GM12801 (cell line): ENCODE data around the gene PLCH1.

ENCODE experiments used
- TF ChIP-seq, protein P1 (sequence below): IDR thresholded peaks from one replicate; pipeline ENCODE4 v1.5.1; 2011; ENCODE audit warnings: control low read depth; ENCODE audit not compliant: insufficient read length; ENCODE audit errors: extremely low read depth

The PLCH1 gene

DNA sequence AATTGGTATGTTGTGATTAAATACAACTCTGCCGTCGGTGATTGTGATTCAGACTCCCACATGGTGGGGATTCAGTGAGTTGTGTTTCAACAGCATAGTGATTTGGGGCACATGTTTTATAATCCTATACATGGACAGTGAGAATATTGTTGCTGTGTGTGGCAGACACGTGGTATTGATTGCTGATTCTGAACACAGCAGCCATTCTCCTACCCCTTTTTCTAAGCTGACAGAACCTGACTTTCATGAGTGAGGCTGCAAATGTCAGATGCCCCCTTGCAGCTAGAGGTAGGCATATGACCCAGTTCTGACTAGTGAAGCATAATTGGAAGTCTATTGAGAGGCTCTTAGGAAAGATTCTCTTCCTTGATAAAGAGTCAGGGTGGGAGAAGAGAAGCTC lies 296.3 kb downstream of the PLCH1 start:
- TF ChIP-seq, protein P1, sequence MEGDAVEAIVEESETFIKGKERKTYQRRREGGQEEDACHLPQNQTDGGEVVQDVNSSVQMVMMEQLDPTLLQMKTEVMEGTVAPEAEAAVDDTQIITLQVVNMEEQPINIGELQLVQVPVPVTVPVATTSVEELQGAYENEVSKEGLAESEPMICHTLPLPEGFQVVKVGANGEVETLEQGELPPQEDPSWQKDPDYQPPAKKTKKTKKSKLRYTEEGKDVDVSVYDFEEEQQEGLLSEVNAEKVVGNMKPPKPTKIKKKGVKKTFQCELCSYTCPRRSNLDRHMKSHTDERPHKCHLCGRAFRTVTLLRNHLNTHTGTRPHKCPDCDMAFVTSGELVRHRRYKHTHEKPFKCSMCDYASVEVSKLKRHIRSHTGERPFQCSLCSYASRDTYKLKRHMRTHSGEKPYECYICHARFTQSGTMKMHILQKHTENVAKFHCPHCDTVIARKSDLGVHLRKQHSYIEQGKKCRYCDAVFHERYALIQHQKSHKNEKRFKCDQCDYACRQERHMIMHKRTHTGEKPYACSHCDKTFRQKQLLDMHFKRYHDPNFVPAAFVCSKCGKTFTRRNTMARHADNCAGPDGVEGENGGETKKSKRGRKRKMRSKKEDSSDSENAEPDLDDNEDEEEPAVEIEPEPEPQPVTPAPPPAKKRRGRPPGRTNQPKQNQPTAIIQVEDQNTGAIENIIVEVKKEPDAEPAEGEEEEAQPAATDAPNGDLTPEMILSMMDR, result no peak

DNA sequence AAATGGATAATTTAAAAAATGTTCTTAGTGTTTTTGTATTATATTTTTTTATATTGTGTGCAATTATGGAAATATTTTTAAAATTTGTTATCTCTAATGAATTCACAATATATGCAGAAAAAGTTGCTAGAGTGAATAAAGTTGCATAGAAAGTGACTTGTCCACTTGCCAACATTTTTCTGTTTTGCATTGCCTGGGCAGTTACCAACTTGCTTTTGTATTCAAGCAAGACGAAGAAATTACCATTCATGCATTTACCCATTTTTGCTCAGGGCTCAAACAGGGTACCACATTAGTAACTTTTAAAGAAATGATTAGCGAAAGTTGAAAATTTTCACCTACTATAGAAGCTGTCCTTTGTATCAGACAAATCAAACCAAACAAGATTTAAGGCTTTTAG lies 298.5 kb downstream of the PLCH1 start:
- TF ChIP-seq, protein P1, result no peak

DNA sequence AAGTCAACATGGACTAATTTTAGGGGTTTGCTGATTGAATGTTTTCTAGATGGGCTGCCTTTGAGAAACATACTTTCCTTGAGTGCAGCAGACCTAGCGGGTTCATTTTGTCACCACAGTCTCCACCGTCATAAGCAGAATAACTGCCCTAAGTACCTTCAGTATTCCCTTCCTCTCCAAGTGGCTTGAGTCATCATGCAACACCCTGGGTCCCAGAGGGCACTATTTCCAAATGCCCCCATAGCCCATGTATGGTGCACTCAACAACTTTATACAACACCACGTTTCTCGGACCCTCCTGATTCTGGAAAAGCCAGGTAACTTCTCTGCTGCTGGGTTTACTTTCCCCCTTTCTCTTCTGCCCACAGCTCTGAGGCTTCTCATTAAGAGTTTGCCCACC lies 300.1 kb downstream of the PLCH1 start:
- TF ChIP-seq, protein P1, result no peak

DNA sequence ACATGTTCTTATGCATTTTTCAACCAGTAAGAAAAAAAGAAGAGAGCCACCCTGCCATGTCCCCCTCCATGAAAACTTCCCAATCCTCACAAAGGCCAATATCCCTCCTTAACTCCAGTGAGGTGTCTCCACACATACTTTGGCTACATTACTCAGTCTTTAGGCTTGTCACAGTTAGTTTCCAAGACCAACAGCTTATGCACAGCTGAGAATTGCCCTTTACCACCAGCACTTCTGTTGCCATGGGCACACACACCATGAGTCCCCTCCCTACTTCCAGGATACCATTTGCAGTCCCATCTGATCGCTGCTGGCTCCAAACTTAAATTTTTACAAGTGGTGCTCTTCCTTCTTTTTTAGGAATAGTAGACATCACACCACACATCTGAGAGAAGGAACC lies 301.1 kb downstream of the PLCH1 start:
- TF ChIP-seq, protein P1, result no peak

DNA sequence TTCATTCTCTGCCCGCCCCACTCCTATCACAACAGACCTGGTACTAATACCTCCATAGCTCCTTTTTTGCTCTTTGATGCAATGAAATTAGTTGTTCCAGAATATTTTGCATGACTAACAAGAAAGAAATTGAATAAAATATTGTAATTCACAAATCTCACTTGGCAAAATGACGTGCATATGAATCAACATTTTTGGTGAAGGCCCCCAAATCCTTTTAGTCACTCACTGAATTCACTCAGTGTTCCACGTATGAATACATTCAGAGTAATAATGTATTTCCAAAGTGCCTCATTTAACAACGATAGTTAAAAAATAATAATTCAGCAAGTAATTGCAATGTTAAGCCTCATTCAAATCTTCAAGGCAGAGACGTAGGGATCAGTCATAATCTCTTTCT lies 302.8 kb downstream of the PLCH1 start:
- TF ChIP-seq, protein P1, result no peak

DNA sequence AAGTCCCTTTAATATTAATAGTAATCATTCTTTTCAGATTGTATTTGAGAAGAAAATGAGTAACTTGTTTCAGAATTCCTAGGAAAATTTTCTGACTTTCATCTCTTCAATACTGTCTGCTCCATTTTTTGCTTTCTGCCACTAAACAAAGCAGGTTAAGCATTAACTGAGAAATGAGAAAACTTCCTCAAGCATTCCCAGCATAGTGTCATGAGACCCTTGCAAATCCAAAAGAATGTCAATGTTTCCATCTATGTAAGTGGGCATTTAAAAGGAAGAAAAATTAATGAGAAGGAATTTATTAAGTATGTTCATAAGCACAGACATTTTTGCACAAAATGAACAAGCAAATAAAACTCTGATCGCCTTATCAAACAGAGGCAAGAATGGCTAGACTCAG lies 303.4 kb downstream of the PLCH1 start:
- TF ChIP-seq, protein P1, result no peak

DNA sequence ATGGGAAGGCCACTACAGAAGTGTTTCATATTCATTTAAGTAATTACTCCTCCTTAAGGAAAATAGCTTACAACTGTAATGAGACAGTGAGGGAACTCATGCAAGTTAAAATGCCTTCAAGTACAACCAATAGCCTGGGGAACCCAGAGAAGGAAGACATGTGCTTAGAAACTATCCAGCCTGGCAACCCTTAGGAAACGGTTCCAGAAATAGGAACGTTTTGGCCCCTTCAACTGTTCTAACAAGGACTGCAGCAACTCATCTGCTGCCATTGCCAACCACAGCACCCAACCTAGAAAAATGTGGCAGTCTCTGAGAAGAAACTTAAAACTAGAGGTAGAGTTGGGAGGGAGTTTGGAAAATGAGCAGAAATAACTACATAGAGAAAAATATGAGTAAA lies 303.8 kb downstream of the PLCH1 start:
- TF ChIP-seq, protein P1, result no peak

DNA sequence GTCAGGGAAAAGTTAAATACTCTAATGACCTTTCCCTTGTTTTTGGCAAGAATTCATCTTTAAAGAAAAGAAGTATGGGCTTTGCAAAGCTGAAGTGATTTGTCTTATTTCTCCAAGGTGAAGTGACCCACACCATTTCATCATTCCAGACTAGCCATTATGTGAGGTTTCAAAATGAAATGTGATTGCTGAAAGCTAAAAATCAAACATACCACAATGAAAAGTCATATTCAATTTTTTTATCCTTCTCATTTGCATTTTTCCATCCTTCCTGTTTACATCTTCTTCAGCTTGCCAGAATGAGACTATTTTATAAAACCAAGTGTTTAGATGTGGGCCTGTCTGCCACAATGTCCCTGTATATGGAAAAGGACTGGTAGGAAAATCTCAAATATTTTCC lies 309.1 kb downstream of the PLCH1 start:
- TF ChIP-seq, protein P1, result no peak
